Right ventricle myocardium inferior (tissue), 1 donor: ENCODE data around the gene PCCA. TPM values are rescaled to one million over a fixed set of nuclear protein-coding genes. Genes with fewer than 3 reads are reported as not detected.
"Not testable (repeated sequence)": the region's sequence is repeated elsewhere in the genome, so short reads cannot be mapped to it uniquely, and the experiment has no call there.

Experiments used
- ATAC-seq: fragments of 200-7000 bp; cut with Tn5 transposase; one replicate; pipeline ENCODE4 v1.9.1; 2020; ENCODE audit warnings: mild to moderate bottlenecking, moderate library complexity
- DNase-seq: peaks from one replicate; pipeline ENCODE4 v3.0.0; 2021; ENCODE audit errors: missing footprints
- intact Hi-C: fragments of 100-400 bp; cut with DNase I; formaldehyde crosslinking; loops from one replicate; pipeline ENCODE4 v1.11.0; 2022
- total RNA-seq: library from RNA; stranded (reverse); fragmentation: NEBNext Ultra II Directional; extraction: Animal tissue kit (Norgen Biotek cat#: 25700); gene quantifications from one replicate; pipeline ENCODE4 v1.2.1, GENCODE V29; 2021
- donor health status: DM: no; HTN: yes; CAD: no; lungs with severe emphysema.

PCCA gene
- total RNA-seq, 1 donor from 2014 or later: 64.0 TPM

- no peak for DNase-seq
- no peak for ATAC-seq
- intact Hi-C loops: no loop called here
Measured at GRCh38 chr13:100212904-100213553, 124.1 kb downstream of the PCCA start.

DNA sequence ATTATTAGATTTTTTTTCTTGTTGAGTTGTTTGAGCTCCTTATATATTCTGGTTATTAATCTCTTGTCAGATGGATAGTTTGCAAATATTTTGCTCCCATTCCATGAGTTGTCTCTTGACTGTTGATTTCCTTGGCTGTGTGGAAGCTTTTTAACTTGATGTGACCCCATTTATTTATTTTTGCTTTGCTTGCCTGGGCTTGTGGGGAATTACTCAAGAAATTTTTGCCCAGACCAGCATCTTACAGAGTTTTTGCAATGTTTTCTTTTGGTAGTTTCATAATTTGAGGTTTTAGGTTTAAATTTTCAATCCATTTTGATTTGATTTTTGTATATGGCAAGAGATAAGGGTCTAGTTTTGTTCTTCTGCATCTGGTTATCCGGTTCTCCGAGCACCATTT, 124.7 kb downstream of the PCCA start:
- no peak for DNase-seq
- ATAC-seq: no peak
- intact Hi-C loops: no loop called here

GRCh38 chr13:100214886-100215285, 126.0 kb downstream of the PCCA start:
- no peak for DNase-seq
- intact Hi-C loops: no loop called here
- no peak for ATAC-seq

- intact Hi-C loops: no loop called here
- DNase-seq (no peak), ATAC-seq (no peak)
Measured at GRCh38 chr13:100221166-100221565, 132.3 kb downstream of the PCCA start.

- DNase-seq, intact Hi-C loops, ATAC-seq: not testable (repeated sequence)
Measured at GRCh38 chr13:100223966-100224530, 135.2 kb downstream of the PCCA start.

DNA sequence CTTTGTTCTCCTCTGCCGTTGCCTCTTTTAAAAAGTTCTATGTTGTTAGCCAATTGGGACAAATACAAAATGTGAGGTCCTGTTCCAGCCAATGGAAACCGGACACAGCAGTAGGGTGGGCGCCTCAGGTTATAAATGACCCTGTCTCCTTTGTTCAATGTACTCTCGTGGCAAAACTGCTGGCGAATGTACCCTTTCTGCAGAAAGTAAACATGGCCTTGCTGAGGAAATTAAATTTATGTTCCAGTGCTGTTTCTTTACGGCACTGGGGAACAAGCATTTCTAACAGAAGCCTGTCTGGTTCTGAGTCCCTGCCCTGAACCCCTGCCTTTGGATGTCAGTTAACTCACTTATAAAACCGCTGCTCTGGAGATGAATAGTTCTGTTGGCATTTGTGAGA, 140.7 kb downstream of the PCCA start:
- no peak for ATAC-seq
- intact Hi-C loops: loop anchor here (10.0 kb wide), 1 partner anchor 285 kb away; no protein-coding TSS in a partner anchor

DNA sequence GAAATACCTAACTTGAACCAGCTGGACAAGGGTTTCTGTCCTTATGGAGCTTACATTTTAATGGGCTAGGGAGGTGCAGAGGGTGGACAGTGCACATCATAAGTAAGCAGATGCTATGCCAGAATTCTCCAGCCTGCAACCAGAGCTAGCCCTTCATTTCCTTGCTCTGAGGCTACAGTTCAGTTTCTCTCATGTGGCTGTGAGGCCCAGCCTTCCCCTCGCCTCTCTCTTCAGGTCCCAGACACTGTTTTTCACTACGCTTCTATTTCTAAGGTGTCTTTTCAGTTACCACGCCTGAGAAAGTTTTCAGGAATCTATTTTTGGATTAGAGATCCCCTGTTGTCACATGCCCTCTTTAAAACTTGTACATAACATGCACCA, 141.9 kb downstream of the PCCA start:
- no peak for ATAC-seq
- intact Hi-C loops: loop anchor here (10.0 kb wide), 1 partner anchor 284 kb away; no protein-coding TSS in a partner anchor
- DNase-seq: no peak

More for the DNA sequence above, 140.7 kb downstream of the PCCA start:
- no peak for DNase-seq

GRCh38 chr13:100231176-100231575, 142.3 kb downstream of the PCCA start:
- intact Hi-C loops: loop anchor here (10.0 kb wide), 1 partner anchor 284 kb away; no protein-coding TSS in a partner anchor
- ATAC-seq: no peak
- no peak for DNase-seq

DNA sequence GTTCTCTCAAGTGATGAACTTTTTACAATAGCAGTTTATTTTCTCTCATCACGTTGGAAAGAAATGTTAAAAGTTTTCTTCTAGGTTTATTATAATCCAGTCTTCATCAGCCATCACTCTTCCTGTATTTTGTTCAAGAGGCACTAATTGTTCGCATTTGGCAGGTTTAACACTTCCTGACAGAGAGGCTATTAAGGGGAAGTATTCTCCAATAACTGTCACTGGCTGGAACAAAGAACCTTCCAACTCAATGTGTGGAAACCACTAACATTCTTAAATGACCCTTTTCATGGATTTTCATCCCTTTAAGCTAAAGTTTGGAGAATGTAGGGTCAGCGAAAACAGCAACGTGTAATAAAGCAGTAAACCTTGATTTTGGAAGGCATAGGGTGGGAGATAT, 145.1 kb downstream of the PCCA start:
- intact Hi-C loops: loop anchor here (2.0 to 10.0 kb wide), 2 partner anchors 281 to 579 kb away; no protein-coding TSS in a partner anchor
- no peak for ATAC-seq
- DNase-seq: no peak

DNA sequence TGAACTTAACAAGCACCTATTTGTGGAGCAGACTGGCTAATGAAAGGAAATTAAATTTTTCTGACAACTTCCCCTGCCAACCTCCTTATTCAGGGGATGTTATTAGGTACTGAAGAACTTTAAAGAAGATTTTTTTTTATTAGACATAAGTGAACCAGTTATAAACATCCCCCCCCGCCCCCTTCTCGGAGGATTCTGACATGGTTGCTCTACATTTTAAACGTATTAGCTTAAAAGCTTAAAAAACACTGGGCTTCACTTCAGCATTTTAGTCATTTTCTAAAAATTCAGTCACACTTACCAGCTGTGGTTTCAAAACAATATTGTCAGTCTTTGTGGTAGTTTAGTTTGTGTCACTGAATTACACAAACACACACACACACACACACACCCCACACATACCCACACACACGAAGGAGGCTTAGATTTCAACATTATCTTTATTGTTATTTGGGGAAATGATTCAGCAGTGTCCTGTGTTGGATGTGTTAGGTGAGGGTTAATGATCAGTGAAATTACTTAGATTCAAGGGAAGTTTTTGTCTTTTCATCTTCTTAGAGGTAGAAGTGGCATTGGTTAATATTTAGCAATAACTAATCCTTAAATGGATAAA, 145.7 kb downstream of the PCCA start:
- ATAC-seq (no peak), DNase-seq (no peak)
- intact Hi-C loops: loop anchor here (2.0 to 10.0 kb wide), 3 partner anchors 280 to 580 kb away; no protein-coding TSS in a partner anchor

- intact Hi-C loops: loop anchor here (2.0 to 10.0 kb wide), 3 partner anchors 279 to 581 kb away; no protein-coding TSS in a partner anchor
- ATAC-seq (no peak), DNase-seq (no peak)
Measured at GRCh38 chr13:100235311-100235901, 146.5 kb downstream of the PCCA start.

GRCh38 chr13:100240109-100240779, 151.4 kb downstream of the PCCA start:
- no peak for ATAC-seq
- DNase-seq: no peak
- intact Hi-C loops: no loop called here

DNA sequence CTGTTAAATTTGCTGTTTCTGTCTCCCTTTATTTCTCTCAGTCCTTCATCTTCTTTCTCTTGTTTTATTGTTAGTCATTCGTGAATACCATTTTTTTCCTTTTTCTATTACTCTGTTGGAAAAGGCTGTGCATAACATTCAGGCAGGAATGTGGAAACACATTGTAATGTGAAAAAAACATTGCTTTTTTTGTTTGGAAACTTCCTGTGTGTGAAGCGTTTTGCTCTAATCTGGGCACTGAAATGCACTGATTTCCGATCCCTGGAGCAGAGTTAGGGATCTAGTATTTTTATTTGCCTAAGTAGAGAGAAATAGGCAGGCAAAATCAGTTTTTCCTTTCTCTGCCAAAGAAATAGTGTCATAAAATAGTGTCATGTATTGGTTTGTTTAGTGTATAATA, 155.5 kb downstream of the PCCA start:
- no peak for DNase-seq
- no peak for ATAC-seq
- intact Hi-C loops: no loop called here

- intact Hi-C loops: no loop called here
- ATAC-seq (no peak), DNase-seq (no peak)
Measured at GRCh38 chr13:100245104-100245503, 156.2 kb downstream of the PCCA start.

GRCh38 chr13:100247937-100248336, 159.0 kb downstream of the PCCA start:
- intact Hi-C loops: no loop called here
- ATAC-seq (no peak), DNase-seq (no peak)

DNA sequence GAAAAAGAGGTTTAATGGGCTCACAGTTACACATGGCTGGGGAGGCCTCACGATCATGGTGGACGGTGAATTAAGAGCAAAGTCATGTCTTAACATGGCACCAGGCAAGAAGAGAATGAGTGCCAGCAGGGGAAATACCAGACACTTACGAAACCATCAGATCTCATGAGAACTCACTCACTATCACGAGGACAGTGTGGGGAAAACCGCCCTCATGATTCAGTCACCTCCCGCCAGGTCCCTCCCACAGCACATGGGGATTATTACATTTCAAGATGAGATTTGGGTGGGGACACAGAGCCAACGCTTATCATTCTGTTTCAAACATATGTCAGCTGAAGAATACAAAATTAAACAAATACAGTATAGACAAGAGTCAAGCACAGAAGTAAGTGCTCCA, 165.1 kb downstream of the PCCA start:
- ATAC-seq (no peak), DNase-seq (no peak)
- intact Hi-C loops: no loop called here

DNA sequence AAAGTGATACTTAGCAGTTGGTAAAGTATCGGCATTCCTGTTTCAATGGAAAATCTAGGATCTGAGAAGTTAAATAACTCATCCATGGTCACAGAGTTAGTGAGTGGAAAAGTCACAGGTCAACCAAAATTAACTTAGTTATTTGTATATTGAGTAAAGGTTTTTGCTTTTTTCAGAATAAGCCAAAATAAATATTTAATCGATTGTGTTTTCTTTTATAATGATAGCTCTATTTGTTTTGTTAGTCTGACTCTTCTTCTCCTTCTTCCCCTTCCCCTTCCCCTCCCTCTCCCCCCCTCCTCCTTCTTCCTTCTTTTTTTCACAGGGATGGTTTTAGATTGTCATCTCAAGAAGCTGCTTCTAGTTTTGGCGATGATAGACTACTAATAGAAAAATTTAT, 173.5 kb downstream of the PCCA start:
- intact Hi-C loops: no loop called here
- no peak for ATAC-seq

DNA sequence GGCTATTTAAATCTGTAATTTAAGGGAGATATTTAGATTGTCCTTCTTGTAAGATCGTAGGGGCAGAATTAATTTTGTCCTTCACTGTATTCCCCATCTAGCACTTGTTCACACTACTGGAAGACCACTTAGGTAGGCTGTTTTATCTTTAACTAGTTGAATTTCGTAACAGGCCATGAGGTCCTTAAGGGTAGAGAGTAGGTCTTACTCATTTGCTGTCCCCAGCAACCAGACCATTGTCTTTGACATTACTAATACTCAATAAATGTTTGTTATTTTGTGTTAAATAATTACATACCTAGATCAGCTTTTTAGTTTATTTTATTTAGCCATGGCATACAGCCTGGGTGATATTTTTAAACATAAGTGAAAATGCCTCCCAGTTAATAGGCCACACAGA, 177.1 kb downstream of the PCCA start:
- no peak for ATAC-seq
- intact Hi-C loops: no loop called here
- DNase-seq: no peak

More for the DNA sequence above, 173.5 kb downstream of the PCCA start:
- DNase-seq: no peak

DNA sequence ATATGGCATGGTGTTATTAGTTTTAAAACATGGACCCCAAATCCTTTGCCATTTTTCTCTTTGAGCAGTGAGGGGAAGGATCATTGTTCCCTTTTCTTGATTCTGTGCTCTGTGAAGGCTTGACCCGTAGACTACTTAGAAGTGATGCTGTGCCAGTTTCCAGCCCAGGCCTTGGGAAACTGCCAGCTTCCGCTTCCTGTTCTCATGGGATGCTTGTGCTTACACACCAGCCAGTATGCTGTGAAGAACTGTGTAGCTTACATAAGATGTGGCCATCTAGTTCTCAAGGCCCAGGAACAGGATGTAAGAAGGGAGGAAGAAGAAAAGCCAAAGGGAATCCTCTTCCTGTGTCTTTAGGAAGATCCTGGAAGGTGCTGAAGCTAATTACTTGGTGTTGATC, 180.9 kb downstream of the PCCA start:
- ATAC-seq (peak; percentile 90), DNase-seq (no peak)
- intact Hi-C loops: no loop called here
